Kidney (tissue), 14 donors: ENCODE data around the gene OPRL1. TPM values are rescaled to one million over a fixed set of nuclear protein-coding genes. Genes with fewer than 3 reads are reported as not detected.

Source experiments
- DNase-seq, 5 donors: peaks; one replicate each; pipeline ENCODE4 v3.0.0-alpha.2; 2013 to 2020
- FAIRE-seq: peaks from 2 replicates; lab custom pipeline; 2012; peaks lifted over from hg19 to GRCh38; lab: Jason Lieb, UNC
- H3K27ac ChIP-seq, 2 donors: one replicate each; pipeline ENCODE4 v1.7.0; 2013; ENCODE audit warnings: low read depth in 2 of 2, low read length in 2 of 2, inconsistent platforms in 1 of 2
- H3K27me3 ChIP-seq: one replicate; pipeline ENCODE4 v1.7.1; 2013; ENCODE audit warnings: low read length, inconsistent platforms; ENCODE audit not compliant: control insufficient read depth, insufficient read depth
- H3K36me3 ChIP-seq, 3 donors: one replicate each; pipeline versions ENCODE4 v1.7.0 to v1.7.1; 2013; ENCODE audit warnings: low read length in 3 of 3, control low read depth in 1 of 3, inconsistent platforms in 1 of 3; ENCODE audit not compliant: insufficient read depth in 3 of 3, control insufficient read depth in 2 of 3
- H3K4me1 ChIP-seq, 3 donors: one replicate each; pipeline versions ENCODE4 v1.7.0 to v1.7.1; 2013; ENCODE audit warnings: low read length in 3 of 3, inconsistent platforms in 1 of 3, low read depth in 1 of 3; ENCODE audit not compliant: control insufficient read depth in 2 of 3, insufficient read depth in 2 of 3
- H3K4me3 ChIP-seq, 3 donors: one replicate each; pipeline versions ENCODE4 v1.7.0 to v1.8.1; 2013; ENCODE audit warnings: low read length in 3 of 3, control low read depth in 1 of 3, inconsistent platforms in 1 of 3
- H3K9ac ChIP-seq, 3 donors: one replicate each; pipeline versions ENCODE4 v1.7.0 to v1.7.1; 2013; ENCODE audit warnings: low read length in 3 of 3, control low read depth in 1 of 3, inconsistent platforms in 1 of 3
- H3K9me3 ChIP-seq, 3 donors: one replicate each; pipeline versions ENCODE4 v1.7.0 to v1.7.1; 2013; ENCODE audit warnings: low read length in 3 of 3, control low read depth in 1 of 3, inconsistent platforms in 1 of 3; ENCODE audit not compliant: control insufficient read depth in 2 of 3, insufficient read depth in 1 of 3
- intact Hi-C: fragments of 100-400 bp; cut with DNase I; formaldehyde crosslinking; loops from one replicate; pipeline ENCODE4 v1.11.1; 2022
- polyA plus RNA-seq: library from polyadenylated mRNA; stranded (reverse); fragments of 350-450 nt; fragmentation: Illumina TruSeq; extraction: RNeasy Lipid Tissue Mini Kit (QIAGEN cat#74804); gene quantifications from one replicate; pipeline ENCODE4 v1.2.3, GENCODE V29; 2014; ENCODE audit warnings: low read depth, low replicate concordance; ENCODE audit not compliant: insufficient read depth
- total RNA-seq: library from RNA; stranded (reverse); fragmentation: NEBNext Ultra II Directional; extraction: Animal tissue kit (Norgen Biotek cat#: 25700); gene quantifications from one replicate; pipeline ENCODE4 v1.2.1, GENCODE V29; 2021
- TF ChIP-seq, protein P1 (sequence below): IDR thresholded peaks from 3 replicates; pipeline ENCODE4 v1.5.1; 2012; ENCODE audit warnings: mild to moderate bottlenecking, moderate library complexity, borderline replicate concordance; ENCODE audit not compliant: insufficient read depth; ENCODE audit errors: extremely low read depth
- donor health status: control.
- donor health status: control.
- donor health status: control.
- donor health status: control.
- donor health status: control.
- donor health status: DM: yes; HTN: yes; CAD: no.
- donor health status: Normal renal cell carcinoma (clear cell type).

The OPRL1 gene
- total and polyA plus RNA-seq, 2 donors from 2014 or later: 0.39 to 1.2 TPM

DNA sequence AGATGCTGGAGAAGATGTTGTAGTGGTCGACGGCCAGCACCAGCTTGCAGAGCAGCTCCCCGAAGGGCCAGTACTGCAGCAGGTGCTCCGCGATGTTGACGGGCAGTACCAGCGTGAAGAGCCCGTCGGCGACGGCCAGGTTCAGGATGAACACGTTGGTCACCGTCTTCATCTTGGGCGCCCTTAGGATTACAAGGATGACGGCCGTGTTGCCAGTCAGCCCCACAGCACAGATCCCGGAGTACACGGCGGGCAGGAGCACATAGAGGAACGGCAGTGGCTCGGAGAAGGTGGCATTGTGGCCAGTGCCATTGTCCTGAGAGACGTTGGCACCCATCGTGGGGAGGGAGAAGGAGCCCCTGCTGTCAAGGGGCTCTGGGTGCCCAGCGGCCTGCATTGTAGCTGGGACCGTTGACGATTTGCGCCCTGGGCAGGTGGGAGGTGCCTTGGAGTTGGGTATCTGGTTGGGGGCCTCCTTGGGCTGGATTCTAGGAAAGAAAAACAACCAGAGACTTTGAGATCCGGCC is 26.6 kb downstream of the OPRL1 start:
- Histone ChIP-seq H3K4me1 (no peaks in the 10 kb centered on the region), H3K9me3 (no peaks in the 10 kb centered on the region), H3K36me3 (no peaks in the 10 kb centered on the region), H3K27me3 (peaks cover 2% of the 10 kb centered on the region), H3K27ac (no peak overlapping the region), H3K4me3 (no peak overlapping the region), H3K9ac (no peak overlapping the region)
- TF ChIP-seq, protein P1, sequence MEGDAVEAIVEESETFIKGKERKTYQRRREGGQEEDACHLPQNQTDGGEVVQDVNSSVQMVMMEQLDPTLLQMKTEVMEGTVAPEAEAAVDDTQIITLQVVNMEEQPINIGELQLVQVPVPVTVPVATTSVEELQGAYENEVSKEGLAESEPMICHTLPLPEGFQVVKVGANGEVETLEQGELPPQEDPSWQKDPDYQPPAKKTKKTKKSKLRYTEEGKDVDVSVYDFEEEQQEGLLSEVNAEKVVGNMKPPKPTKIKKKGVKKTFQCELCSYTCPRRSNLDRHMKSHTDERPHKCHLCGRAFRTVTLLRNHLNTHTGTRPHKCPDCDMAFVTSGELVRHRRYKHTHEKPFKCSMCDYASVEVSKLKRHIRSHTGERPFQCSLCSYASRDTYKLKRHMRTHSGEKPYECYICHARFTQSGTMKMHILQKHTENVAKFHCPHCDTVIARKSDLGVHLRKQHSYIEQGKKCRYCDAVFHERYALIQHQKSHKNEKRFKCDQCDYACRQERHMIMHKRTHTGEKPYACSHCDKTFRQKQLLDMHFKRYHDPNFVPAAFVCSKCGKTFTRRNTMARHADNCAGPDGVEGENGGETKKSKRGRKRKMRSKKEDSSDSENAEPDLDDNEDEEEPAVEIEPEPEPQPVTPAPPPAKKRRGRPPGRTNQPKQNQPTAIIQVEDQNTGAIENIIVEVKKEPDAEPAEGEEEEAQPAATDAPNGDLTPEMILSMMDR: no peak
- DNase-seq (peak in 1 of 5 donors; percentile 59), FAIRE-seq (no peak)
- intact Hi-C loops: no loop called here

DNA sequence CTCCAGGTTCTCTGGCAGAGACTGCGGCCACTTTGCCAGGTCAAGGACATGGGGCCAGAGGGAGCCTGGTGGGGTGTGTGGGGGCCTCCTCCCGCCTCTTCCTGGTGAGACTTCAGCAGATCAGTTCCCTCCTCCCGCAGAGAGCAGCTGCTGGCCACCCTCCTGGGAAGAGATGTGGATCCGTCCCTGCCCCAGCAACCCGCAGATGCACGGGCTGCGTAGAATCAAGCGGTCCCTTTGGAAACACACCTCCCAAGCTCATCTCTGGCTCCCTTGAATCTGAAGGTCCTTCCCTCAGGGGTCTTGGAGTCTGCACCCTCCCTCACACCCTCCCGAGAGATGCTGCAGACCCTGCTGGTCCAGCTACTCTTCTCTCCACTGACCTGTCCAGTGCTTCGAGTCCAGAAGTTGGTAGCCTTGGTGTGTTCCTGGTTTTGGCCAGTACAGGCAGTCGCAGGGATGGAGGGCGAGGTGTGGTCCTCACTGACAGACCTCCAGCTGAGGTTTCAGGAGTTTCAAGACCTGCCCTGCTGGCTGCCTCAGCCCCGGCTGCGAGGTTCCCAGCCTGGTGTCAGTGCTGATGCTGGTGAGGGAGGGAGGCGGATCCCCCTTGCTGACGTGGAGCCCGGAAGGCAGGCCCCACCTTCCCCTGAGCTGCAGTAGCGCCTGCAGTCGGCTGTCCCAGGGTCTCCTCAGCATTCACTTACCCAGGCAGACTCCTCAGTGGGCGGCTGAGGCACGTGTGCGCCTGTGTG is 27.3 kb downstream of the OPRL1 start, which contains the start of gene NPBWR2:
Gene NPBWR2 (minus strand): TSS at position 585 of the 755 bp plus-strand sequence. CDS start 734 bp downstream, outside the sequence.
- Histone ChIP-seq H3K4me3 (no peak within 1 kb of the TSS), H3K36me3 (no peaks in the 10 kb centered on the region), H3K27me3 (no peaks in the 10 kb centered on the region), H3K9me3 (no peaks in the 10 kb centered on the region), H3K9ac (no peak within 1 kb of the TSS), H3K27ac (no peak within 1 kb of the TSS), H3K4me1 (no peaks in the 10 kb centered on the region)
- DNase-seq (peak in 2 of 5 donors; percentile 16 to 59), FAIRE-seq (no peak)
- TF ChIP-seq, protein P1: no peak
- intact Hi-C loops: no loop called here

DNA sequence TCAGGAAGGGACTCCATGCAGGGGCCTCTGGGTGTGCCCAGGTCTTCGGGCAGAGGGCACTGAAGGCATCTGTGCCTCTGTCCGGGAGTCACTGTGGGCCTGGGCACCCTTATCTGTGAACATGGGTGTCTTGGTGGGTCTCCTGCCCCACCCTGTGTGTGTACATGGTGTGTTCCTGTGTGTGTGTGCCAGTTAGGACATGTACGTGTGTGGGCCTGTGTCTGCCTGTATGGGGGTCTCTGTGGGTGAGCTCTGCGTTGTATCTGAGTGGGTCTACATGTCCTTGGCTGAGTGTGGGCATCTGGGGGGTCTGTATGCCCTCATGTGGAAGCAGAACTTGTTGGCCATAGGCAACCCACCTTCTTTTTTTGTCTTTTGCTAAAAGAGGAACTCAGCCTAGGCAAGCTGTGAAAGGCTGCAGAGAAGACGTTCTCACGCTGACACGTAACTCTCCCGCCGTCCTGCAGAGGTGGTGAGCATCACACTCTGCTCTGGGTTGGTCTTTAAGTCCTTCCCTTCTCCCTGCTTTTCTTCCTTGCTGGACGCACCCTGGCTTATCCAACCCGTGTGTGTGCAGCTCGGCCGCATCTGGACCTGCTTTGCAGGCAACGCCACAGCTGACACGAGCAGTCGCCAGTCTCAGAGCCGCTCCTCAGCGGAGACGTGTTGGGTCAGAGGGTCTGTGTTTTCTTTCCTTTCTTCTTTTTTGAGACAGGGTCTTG is 28.0 kb downstream of the OPRL1 start:
- no peaks in the 10 kb centered on the region for H3K27me3 ChIP-seq
- H3K36me3 ChIP-seq: no peaks in the 10 kb centered on the region
- intact Hi-C loops: no loop called here
- H3K4me3 ChIP-seq: no peak overlapping the region
- TF ChIP-seq, protein P1: no peak
- no peak overlapping the region for H3K27ac ChIP-seq
- DNase-seq (peak in 1 of 5 donors; percentile 57), FAIRE-seq (no peak)
- H3K9me3 ChIP-seq: no peaks in the 10 kb centered on the region
- no peaks in the 10 kb centered on the region for H3K4me1 ChIP-seq
- H3K9ac ChIP-seq: no peak overlapping the region
